ENCODE results near the gene PTPN3. TPM values are rescaled to one million over a fixed set of nuclear protein-coding genes. Genes with fewer than 3 reads are reported as not detected.

Gene PTPN3
- total RNA-seq, 4 donors from 2014 or later = 11.8 to 21.6 (median 14.1) TPM

- WGBS, 2 donors = 43 to 50% methylated on average over 1 to 6 of the region's 7 CpGs
- H3K27ac ChIP-seq = no peak overlapping the region
- no peaks in the 10 kb centered on the region for H3K27me3 ChIP-seq
- peaks cover 0 to 76% (median 0%) of the 10 kb centered on the region in 3 donors for H3K36me3 ChIP-seq
- DNase-seq = no peak
- H3K4me3 ChIP-seq = no peak overlapping the region
- intact Hi-C loops (cut with DNase I) = no loop called here
- TF ChIP-seq POLR2A (IDR thresholded peaks at IDR 0.05) = no peak
- TF ChIP-seq, protein P1, sequence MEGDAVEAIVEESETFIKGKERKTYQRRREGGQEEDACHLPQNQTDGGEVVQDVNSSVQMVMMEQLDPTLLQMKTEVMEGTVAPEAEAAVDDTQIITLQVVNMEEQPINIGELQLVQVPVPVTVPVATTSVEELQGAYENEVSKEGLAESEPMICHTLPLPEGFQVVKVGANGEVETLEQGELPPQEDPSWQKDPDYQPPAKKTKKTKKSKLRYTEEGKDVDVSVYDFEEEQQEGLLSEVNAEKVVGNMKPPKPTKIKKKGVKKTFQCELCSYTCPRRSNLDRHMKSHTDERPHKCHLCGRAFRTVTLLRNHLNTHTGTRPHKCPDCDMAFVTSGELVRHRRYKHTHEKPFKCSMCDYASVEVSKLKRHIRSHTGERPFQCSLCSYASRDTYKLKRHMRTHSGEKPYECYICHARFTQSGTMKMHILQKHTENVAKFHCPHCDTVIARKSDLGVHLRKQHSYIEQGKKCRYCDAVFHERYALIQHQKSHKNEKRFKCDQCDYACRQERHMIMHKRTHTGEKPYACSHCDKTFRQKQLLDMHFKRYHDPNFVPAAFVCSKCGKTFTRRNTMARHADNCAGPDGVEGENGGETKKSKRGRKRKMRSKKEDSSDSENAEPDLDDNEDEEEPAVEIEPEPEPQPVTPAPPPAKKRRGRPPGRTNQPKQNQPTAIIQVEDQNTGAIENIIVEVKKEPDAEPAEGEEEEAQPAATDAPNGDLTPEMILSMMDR (IDR thresholded peaks at IDR 0.05) = no peak
- no peaks in the 10 kb centered on the region for H3K4me1 ChIP-seq
- no peaks in the 10 kb centered on the region for H3K9me3 ChIP-seq
Observed at GRCh38 chr9:109414125-109414785, 83.9 kb downstream of the PTPN3 start.

DNA sequence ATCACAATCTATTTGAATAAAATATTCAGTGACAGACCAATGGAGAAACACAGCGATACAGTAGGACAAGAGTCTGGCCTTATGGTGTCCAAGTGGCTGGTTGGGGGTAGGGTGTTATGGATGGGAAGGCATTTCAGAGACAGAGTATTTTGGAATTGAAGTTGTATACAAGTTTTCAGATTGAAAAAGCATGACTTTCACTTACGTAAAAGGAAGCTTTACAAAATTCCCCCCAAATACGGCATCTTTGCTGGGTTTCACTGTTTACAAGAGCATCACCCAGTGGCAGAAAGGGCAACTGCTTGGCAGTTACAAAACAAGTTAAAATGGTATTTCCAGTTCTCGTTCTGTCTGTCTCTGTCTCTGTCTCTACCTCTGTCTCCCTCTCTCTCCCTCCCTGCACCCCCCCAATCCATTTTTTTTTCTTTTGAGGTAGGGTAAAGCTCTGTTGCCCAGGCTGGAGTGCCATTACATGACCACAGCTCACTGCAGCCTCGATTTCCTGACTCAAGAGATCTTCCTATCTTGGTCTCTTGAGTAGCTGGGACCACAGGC lies 86.2 kb downstream of the PTPN3 start:
- Histone ChIP-seq H3K4me3 (no peak overlapping the region), H3K36me3 (peaks cover 0 to 76% (median 0%) of the 10 kb centered on the region in 3 donors), H3K27me3 (no peaks in the 10 kb centered on the region), H3K4me1 (no peaks in the 10 kb centered on the region), H3K27ac (no peak overlapping the region), H3K9me3 (no peaks in the 10 kb centered on the region)
- TF ChIP-seq, protein P1 (IDR thresholded peaks at IDR 0.05) = peak in 4 of 6 experiments; percentile 38 to 50 (median 42)
- TF ChIP-seq POLR2A (IDR thresholded peaks at IDR 0.05) = no peak
- intact Hi-C loops (cut with DNase I) = no loop called here
- WGBS, 2 donors = 62 to 73% methylated on average over 5 of the region's 5 CpGs
- DNase-seq = no peak

GRCh38 chr9:109411069-109411761 lies 86.9 kb downstream of the PTPN3 start:
- WGBS, 2 donors = 76 to 77% methylated on average over 9 of the region's 10 CpGs
- Histone ChIP-seq H3K27me3 (no peaks in the 10 kb centered on the region), H3K4me3 (no peak overlapping the region), H3K27ac (no peak overlapping the region), H3K4me1 (no peaks in the 10 kb centered on the region), H3K36me3 (peaks cover 0 to 76% (median 0%) of the 10 kb centered on the region in 3 donors), H3K9me3 (no peaks in the 10 kb centered on the region)
- no peak for TF ChIP-seq POLR2A (IDR thresholded peaks at IDR 0.05)
- TF ChIP-seq, protein P1 (IDR thresholded peaks at IDR 0.05) = no peak
- no peak for DNase-seq
- intact Hi-C loops (cut with DNase I) = no loop called here

- Histone ChIP-seq H3K4me1 (no peaks in the 10 kb centered on the region), H3K4me3 (no peak overlapping the region), H3K36me3 (peaks cover 0 to 81% (median 4%) of the 10 kb centered on the region in 3 donors), H3K27ac (no peak overlapping the region), H3K9me3 (no peaks in the 10 kb centered on the region), H3K27me3 (no peaks in the 10 kb centered on the region)
- intact Hi-C loops (cut with DNase I) = no loop called here
- 65 to 70% methylated on average over 9 to 10 of the region's 12 CpGs for WGBS, 2 donors
- no peak for DNase-seq
- TF ChIP-seq, protein P1 (IDR thresholded peaks at IDR 0.05) = no peak
- no peak for TF ChIP-seq POLR2A (IDR thresholded peaks at IDR 0.05)
Observed at GRCh38 chr9:109409773-109410397, 88.2 kb downstream of the PTPN3 start.

Data from esophagus squamous epithelium (tissue), 5 donors.